IgD-negative memory B cell (primary cell): ENCODE measurements around the gene LOXL3. TPM values are rescaled to one million over a fixed set of nuclear protein-coding genes. Genes with fewer than 3 reads are reported as not detected.
"Not testable (repeated sequence)": the region's sequence is repeated elsewhere in the genome, so short reads cannot be mapped to it uniquely, and the experiment has no call there.

Experiments used
- H3K27ac Mint-ChIP-seq, 3 donors: one replicate each; pipeline ENCODE4 v1.8.0; 2020 to 2022; ENCODE audit warnings: mild to moderate bottlenecking in 3 of 3, mixed read lengths in 3 of 3, moderate library complexity in 1 of 3
- H3K27me3 Mint-ChIP-seq: one replicate; pipeline ENCODE4 v1.8.0; 2021; ENCODE audit warnings: mixed read lengths
- H3K36me3 Mint-ChIP-seq: one replicate; pipeline ENCODE4 v1.8.0; 2020; ENCODE audit warnings: mild to moderate bottlenecking, mixed read lengths
- H3K4me1 Mint-ChIP-seq, 3 donors: one replicate each; pipeline ENCODE4 v1.8.0; 2020 to 2022; ENCODE audit warnings: mixed read lengths in 3 of 3, mild to moderate bottlenecking in 1 of 3
- H3K4me3 Mint-ChIP-seq, 4 donors: one replicate each; pipeline ENCODE4 v1.8.0; 2020 to 2022; ENCODE audit warnings: mild to moderate bottlenecking in 4 of 4, mixed read lengths in 4 of 4, moderate library complexity in 3 of 4
- H3K9me3 Mint-ChIP-seq, 3 donors: one replicate each; pipeline ENCODE4 v1.8.0; 2020 to 2021; ENCODE audit warnings: mixed read lengths in 3 of 3, mild to moderate bottlenecking in 1 of 3
- polyA plus RNA-seq: library from polyadenylated mRNA; unstranded; fragments of 300-500 nt; fragmentation: Illumina TruSeq; gene quantifications from one replicate; pipeline ENCODE4 v1.2.3, GENCODE V29; 2021

Gene LOXL3
- polyA plus RNA-seq, 1 donor from 2014 or later: 0.74 TPM

DNA sequence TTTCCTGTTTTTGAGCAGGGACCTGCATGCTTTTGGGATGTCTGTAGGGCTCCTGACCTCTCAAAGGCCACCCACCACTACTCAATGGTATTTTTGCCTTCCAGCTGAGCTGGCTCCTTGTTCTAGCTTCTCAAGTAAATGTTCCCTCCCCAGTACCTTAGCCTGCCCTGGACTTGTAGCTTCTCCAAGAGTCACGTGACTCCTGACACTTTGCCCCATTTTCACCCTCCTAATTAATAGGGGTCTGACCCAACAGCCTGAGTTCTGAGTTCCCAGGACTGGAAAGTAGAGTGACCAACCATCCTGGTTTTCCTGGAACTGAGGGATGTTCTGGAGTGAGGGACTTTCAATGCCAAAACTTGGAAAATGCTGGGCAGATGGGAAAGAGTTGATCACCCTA is 58.3 kb downstream of the LOXL3 start:
- no peak overlapping the region for H3K4me3 Mint-ChIP-seq
- H3K27me3 Mint-ChIP-seq: peaks cover 22% of the 10 kb centered on the region
- peaks cover 4% of the 10 kb centered on the region for H3K36me3 Mint-ChIP-seq
- peaks cover 8 to 14% (median 12%) of the 10 kb centered on the region in 3 donors for H3K4me1 Mint-ChIP-seq
- H3K9me3 Mint-ChIP-seq: no peaks in the 10 kb centered on the region
- H3K27ac Mint-ChIP-seq: peak overlapping the region in 1 of 3 donors; percentile 81

- Mint-ChIP-seq H3K4me1 (peaks cover 3 to 6% (median 5%) of the 10 kb centered on the region in 3 donors), H3K4me3 (peak overlapping the region in 1 of 4 donors; percentile 20), H3K27me3 (peaks cover 9% of the 10 kb centered on the region), H3K27ac (no peak overlapping the region), H3K36me3 (peaks cover 8% of the 10 kb centered on the region), H3K9me3 (no peaks in the 10 kb centered on the region)
These were observed 60.2 kb downstream of the LOXL3 start for GRCh38 chr2:74493546-74493945.

GRCh38 chr2:74491648-74492544 is 61.8 kb downstream of the LOXL3 start:
- Mint-ChIP-seq H3K27me3 (no peaks in the 10 kb centered on the region), H3K4me1 (peaks cover 0 to 1% (median 0%) of the 10 kb centered on the region in 3 donors), H3K36me3 (peaks cover 8% of the 10 kb centered on the region), H3K4me3 (no peak overlapping the region), H3K9me3 (no peaks in the 10 kb centered on the region), H3K27ac (peak overlapping the region in 1 of 3 donors; percentile 43)

DNA sequence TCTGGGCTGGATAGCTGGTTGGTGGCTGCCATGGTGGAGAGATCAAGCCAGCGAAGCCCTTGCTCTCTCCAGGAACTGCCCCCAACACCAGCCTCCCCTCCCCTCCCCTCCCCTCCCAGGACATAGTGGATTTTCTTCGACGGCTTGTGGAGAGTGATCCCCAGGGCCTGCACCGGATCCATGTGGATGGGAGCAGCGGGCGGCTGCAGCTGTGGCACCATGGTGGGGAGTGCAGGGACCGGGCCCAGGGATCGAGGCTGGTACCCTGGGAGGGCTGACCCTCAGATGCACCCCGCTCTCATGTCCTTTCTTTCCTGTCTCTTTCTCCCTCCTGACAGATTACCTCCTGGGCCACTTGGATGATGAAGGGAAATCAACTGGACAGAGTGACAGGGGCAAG is 63.8 kb downstream of the LOXL3 start:
- Mint-ChIP-seq H3K9me3 (no peaks in the 10 kb centered on the region), H3K4me3 (no peak overlapping the region), H3K27me3 (no peaks in the 10 kb centered on the region), H3K27ac (no peak overlapping the region), H3K4me1 (peaks cover 0 to 5% (median 4%) of the 10 kb centered on the region in 3 donors), H3K36me3 (peaks cover 10% of the 10 kb centered on the region)

DNA sequence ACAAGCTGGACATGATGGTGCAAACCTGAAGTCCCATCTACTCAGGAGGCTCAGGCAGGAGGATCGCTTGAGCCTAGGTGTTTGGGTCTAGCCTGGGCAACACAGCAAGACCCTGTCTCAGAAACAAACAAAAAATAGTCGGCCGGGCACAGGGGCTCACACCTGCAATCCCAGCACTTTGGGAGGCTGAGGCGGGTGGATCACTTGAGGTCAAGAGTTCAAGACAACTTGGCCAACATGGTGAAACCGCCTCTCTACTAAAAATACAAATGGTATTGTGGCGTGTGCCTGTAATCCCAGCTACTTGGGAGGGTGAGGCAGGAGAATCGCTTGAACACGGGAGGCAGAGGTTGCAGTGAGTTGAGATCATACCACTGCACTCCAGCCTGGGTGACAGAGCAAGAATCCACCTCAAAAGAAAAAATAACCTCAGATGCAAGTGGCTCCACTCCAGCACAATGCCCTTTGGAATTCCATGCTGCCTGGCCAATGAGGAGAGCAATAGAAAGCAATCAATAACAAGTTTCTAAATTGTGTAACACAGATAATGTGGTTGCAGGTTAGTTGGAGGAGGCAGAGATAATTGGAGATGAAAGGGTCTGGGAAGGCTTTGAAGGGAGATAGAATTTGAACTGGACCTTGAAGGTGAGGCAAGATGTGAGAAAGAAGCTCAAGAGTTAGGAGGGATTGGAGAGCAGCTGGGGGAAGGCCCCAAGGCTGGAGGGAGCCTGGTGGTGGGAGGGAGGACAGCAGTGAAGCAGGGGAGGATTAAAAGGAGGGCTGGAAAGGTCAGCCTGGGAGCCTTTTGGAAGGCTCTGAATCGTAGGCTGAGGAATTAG is 64.9 kb downstream of the LOXL3 start:
- Mint-ChIP-seq H3K4me1 (peaks cover 0 to 5% (median 4%) of the 10 kb centered on the region in 3 donors), H3K27me3 (no peaks in the 10 kb centered on the region), H3K4me3 (no peak overlapping the region), H3K36me3 (peaks cover 10% of the 10 kb centered on the region), H3K9me3 (no peaks in the 10 kb centered on the region), H3K27ac (no peak overlapping the region)

GRCh38 chr2:74486141-74486540 is 67.6 kb downstream of the LOXL3 start:
- Mint-ChIP-seq H3K4me3 (no peak overlapping the region), H3K4me1 (peaks cover 8 to 15% (median 14%) of the 10 kb centered on the region in 3 donors), H3K9me3 (no peaks in the 10 kb centered on the region), H3K27ac (no peak overlapping the region), H3K36me3 (peaks cover 9% of the 10 kb centered on the region), H3K27me3 (no peaks in the 10 kb centered on the region)

GRCh38 chr2:74483675-74484164 is 70.0 kb downstream of the LOXL3 start:
- H3K36me3 Mint-ChIP-seq, H3K9me3 Mint-ChIP-seq, H3K27me3 Mint-ChIP-seq: not testable (repeated sequence)
- Mint-ChIP-seq H3K4me3 (peak overlapping the region; percentile 90 to 100 (median 100)), H3K27ac (peak overlapping the region in 2 of 3 donors; percentile 66 to 97), H3K4me1 (peaks cover 12 to 22% (median 20%) of the 10 kb centered on the region in 3 donors)

DNA sequence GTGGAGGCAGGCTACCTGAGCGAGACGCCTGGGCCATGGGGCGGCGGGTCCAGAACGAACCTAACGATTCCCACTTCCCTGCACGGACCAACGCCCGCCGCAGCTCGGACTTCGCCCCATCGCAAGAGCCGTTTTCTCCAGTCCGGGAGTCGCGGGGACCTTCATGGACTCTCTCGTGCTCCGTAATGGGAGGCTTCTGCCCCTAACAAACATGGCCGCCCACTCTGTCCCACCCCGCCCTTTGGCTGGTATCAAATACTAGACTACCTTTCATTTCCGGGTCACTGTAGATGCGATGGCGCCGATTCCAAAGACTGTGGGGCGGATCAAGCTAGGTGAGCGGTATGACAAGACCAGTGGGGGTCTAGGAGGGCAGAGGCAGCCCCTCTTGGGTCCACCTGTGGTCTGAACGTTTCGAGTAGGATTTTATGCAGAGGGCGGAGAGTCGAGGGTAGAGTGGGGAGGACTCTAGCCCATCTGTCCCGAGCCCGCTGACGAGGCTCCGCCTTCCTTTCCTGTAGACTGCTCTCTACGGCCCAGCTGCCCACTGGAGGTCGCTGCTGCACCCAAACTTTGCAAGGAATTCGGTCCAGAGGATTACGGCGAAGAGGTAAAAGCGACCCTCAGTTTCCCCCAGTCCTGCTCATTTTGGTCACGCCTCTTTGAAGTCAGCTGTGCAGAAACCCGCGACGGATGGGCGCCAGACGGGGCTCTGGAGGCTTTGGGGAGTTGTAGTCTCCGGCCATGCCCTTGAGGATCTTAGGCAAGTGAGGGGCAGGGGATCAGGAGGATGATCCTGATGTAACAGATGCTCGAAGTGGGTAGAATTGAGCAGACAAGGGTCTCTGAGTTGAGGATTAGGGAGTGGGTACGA is 70.7 kb downstream of the LOXL3 start, which contains the start of the genes CCDC142 and TTC31:
Gene CCDC142 (minus strand): TSS at position 198 of the 874 bp plus-strand sequence. CDS start 161 bp downstream, at position 37.
Gene TTC31 (plus strand): TSS at position 281 of the 874 bp plus-strand sequence. CDS start 15 bp downstream, at position 296.
- Mint-ChIP-seq H3K36me3 (peaks cover 6% of the 10 kb centered on the region), H3K27ac (peak within 1 kb of the TSS; percentile 66 to 99 (median 97)), H3K4me1 (peaks cover 12 to 22% (median 20%) of the 10 kb centered on the region in 3 donors), H3K27me3 (no peaks in the 10 kb centered on the region), H3K9me3 (no peaks in the 10 kb centered on the region), H3K4me3 (peak within 1 kb of the TSS; percentile 90 to 100 (median 100))

Other genes with a start within 250 kb of the LOXL3 start
- 1.2 TPM for gene SLC4A5, start 210.5 kb downstream of the LOXL3 start, polyA plus RNA-seq
- 71.4 TPM for gene DCTN1, start 173.6 kb downstream of the LOXL3 start, polyA plus RNA-seq
- gene C2orf81, start 132.3 kb downstream of the LOXL3 start, polyA plus RNA-seq: 5.6 TPM
- 39.0 TPM for gene WDR54, start 132.2 kb downstream of the LOXL3 start, polyA plus RNA-seq
- 0.88 TPM for gene RTKN, start 112.0 kb downstream of the LOXL3 start, polyA plus RNA-seq
- 11.4 TPM for gene INO80B, start 98.9 kb downstream of the LOXL3 start, polyA plus RNA-seq
- gene WBP1, start 95.5 kb downstream of the LOXL3 start, polyA plus RNA-seq: 39.5 TPM
- gene MOGS, start 88.6 kb downstream of the LOXL3 start, polyA plus RNA-seq: 37.7 TPM
- gene MRPL53, start 81.3 kb downstream of the LOXL3 start, polyA plus RNA-seq: 144 TPM
- 9.2 TPM for gene CCDC142, start 70.9 kb downstream of the LOXL3 start, polyA plus RNA-seq
- 26.4 TPM for gene TTC31, start 70.9 kb downstream of the LOXL3 start, polyA plus RNA-seq
- gene LBX2, start 54.3 kb downstream of the LOXL3 start, polyA plus RNA-seq: not detected
- gene PCGF1, start 46.2 kb downstream of the LOXL3 start, polyA plus RNA-seq: 14.7 TPM
- gene TLX2, start 39.5 kb downstream of the LOXL3 start, polyA plus RNA-seq: not detected
- 0.70 TPM for gene DQX1, start 27.7 kb downstream of the LOXL3 start, polyA plus RNA-seq
- gene AUP1, start 24.2 kb downstream of the LOXL3 start, polyA plus RNA-seq: 108 TPM
- gene HTRA2, start 24.0 kb downstream of the LOXL3 start, polyA plus RNA-seq: 34.4 TPM
- gene DOK1, start 778 bp upstream of the LOXL3 start, polyA plus RNA-seq: 48.9 TPM
- gene M1AP, start 94.4 kb upstream of the LOXL3 start, polyA plus RNA-seq: not detected
- gene SEMA4F, start 100.3 kb upstream of the LOXL3 start, polyA plus RNA-seq: 6.4 TPM